GM12865 (cell line): Measurements from ENCODE around the gene PLXNA2.

Experiments
- DNase-seq: peaks from one replicate; pipeline ENCODE4 v3.0.0; 2010; ENCODE audit warnings: low read depth
- H3K4me3 ChIP-seq: 2 replicates; pipeline ENCODE4 v1.5.1; 2011; ENCODE audit warnings: mild to moderate bottlenecking, low read depth, low read length, control low read depth
- TF ChIP-seq, protein P1 (sequence below): IDR thresholded peaks from 2 replicates; pipeline ENCODE4 v1.5.1; 2011; ENCODE audit warnings: low read length, control low read depth, low read depth, inconsistent platforms; ENCODE audit not compliant: insufficient read depth; ENCODE audit errors: missing control alignments

PLXNA2 gene

DNA sequence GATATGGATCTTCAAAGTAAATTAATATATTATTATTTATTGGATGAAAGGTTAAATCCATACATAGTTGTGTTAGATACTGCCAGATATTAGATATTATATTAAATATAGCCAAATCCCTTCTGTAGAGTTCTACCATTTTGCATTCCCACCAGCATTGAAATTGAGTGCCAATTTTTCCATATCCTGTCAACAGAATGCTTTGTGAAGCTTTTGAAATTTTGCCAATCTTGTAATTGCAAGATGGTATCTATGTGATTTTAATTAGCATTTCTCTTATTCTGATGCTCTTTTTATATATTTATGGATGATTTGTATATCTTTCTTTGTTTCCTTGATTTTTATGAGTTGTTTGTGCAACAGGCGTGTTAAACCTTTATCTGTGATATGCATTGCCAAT, 266.3 kb downstream of the PLXNA2 start:
- H3K4me3 ChIP-seq: no peak overlapping the region
- TF ChIP-seq, protein P1, sequence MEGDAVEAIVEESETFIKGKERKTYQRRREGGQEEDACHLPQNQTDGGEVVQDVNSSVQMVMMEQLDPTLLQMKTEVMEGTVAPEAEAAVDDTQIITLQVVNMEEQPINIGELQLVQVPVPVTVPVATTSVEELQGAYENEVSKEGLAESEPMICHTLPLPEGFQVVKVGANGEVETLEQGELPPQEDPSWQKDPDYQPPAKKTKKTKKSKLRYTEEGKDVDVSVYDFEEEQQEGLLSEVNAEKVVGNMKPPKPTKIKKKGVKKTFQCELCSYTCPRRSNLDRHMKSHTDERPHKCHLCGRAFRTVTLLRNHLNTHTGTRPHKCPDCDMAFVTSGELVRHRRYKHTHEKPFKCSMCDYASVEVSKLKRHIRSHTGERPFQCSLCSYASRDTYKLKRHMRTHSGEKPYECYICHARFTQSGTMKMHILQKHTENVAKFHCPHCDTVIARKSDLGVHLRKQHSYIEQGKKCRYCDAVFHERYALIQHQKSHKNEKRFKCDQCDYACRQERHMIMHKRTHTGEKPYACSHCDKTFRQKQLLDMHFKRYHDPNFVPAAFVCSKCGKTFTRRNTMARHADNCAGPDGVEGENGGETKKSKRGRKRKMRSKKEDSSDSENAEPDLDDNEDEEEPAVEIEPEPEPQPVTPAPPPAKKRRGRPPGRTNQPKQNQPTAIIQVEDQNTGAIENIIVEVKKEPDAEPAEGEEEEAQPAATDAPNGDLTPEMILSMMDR: no peak
- DNase-seq: no peak

DNA sequence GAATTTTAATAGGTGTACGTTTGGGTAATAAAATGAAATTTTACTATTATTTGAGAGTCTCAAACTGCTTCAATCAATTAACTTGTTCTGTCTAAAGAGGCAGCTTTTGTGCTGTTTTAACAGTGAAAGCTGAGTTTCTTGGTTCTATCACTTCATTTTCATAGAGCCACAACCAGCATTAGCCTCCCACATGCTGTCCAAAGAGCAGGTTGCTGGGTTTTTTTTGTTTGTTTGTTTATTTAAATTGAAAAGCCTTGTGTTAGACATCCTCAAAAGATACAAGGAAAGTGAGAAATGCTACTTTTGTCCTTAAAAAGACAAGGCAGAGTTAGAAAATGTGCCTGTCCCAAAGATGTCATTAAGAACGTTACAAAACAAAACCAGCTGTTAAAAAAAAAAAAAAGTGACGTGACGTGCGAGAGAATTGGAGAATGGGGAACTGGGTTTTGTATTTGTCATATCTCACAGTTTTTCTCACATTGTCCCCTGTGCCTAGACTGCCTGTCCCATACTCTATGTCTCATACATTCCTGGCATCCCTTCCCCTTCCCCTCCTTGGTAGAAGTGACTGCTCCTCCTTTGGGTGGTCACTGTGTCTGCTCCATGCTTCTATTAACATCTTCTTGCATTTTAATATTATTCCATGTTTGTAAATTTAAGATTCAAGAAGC, 270.2 kb downstream of the PLXNA2 start:
- no peak overlapping the region for H3K4me3 ChIP-seq
- TF ChIP-seq, protein P1: no peak
- DNase-seq: no peak

DNA sequence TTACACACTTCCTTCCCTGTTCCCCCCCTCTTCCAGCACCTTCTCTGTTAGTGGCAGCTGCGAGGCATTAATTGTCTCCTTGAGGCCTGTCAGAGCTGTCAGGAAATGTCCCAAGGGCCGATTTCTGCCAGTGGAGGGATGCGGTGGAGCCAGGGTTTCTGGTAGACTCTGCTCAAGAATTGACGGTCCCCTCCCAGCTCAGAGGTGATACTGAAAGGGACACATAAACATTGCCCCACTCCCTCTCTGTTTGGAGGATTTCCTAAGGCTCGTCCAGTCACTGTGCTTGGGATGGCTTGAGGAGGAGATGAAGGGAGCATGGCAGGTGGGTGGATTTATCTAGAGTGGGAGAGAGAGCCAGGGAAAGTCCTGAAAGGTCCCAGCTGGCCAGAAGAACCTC, 271.8 kb downstream of the PLXNA2 start:
- H3K4me3 ChIP-seq: no peak overlapping the region
- TF ChIP-seq, protein P1: no peak
- no peak for DNase-seq
